H1 (cell line): ENCODE measurements around the gene CDKN3. TPM values are rescaled to one million over a fixed set of nuclear protein-coding genes. Genes with fewer than 3 reads are reported as not detected.

Experiments
- CBX8 ChIP-seq: fragments of 300-800, 300-1000 bp; sonication (generic); IDR thresholded peaks from 2 replicates; pipeline ENCODE4 v1.7.1; 2016; ENCODE audit warnings: low read depth, low read length, borderline replicate concordance
- EZH2 ChIP-seq: fragments of 200-600 bp; sonication (generic); IDR thresholded peaks from 2 replicates; pipeline ENCODE4 v1.7.1; 2012; ENCODE audit warnings: low read depth, mild to moderate bottlenecking, moderate library complexity, low read length, inconsistent platforms; ENCODE audit not compliant: severe bottlenecking
- HDAC2 ChIP-seq, 2 experiments: fragments of 300-600 bp in 1 of 2; sonication (generic) in 1 of 2; IDR thresholded peaks; 2 replicates each; pipeline ENCODE4 v1.6.1; 2011 to 2012; ENCODE audit warnings: low read depth in 2 of 2, low read length in 2 of 2, mild to moderate bottlenecking in 2 of 2, moderate library complexity in 2 of 2, borderline replicate concordance in 1 of 2, inconsistent platforms in 1 of 2
- MAFK ChIP-seq: IDR thresholded peaks from 2 replicates; pipeline ENCODE4 v1.6.1; 2012; ENCODE audit warnings: low read depth, mild to moderate bottlenecking, improper control_type of control experiment, low read length
- NANOG ChIP-seq: IDR thresholded peaks from 2 replicates; pipeline ENCODE4 v1.6.1; 2011; ENCODE audit warnings: low read length, low read depth, mild to moderate bottlenecking, inconsistent platforms; ENCODE audit not compliant: insufficient read depth, poor library complexity, severe bottlenecking
- POLR2AphosphoS5 ChIP-seq: IDR thresholded peaks from 2 replicates; pipeline ENCODE4 v1.6.1; 2011; ENCODE audit warnings: low read depth, low read length
- SIN3A ChIP-seq, 2 experiments: IDR thresholded peaks in 1 of 2; conservative IDR thresholded peaks in 1 of 2; 2 replicates each; pipeline ENCODE4 v1.6.1; 2011 to 2012; ENCODE audit warnings: low read length in 2 of 2, improper control_type of control experiment in 1 of 2, low read depth in 1 of 2, mild to moderate bottlenecking in 1 of 2
- TAF7 ChIP-seq: optimal IDR thresholded peaks from 2 replicates; pipeline ENCODE3; 2011; ENCODE audit warnings: low read depth, mild to moderate bottlenecking, inconsistent platforms, low read length, moderate library complexity, borderline replicate concordance
- TEAD4 ChIP-seq: IDR thresholded peaks from 2 replicates; pipeline ENCODE4 v1.6.1; 2012; ENCODE audit warnings: low read depth, low read length, inconsistent platforms, mixed read lengths
- polyA plus RNA-seq, 7 experiments: library from polyadenylated mRNA; depleted of rRNA in 3 of 7; stranded (reverse) in 5 of 7; unstranded in 2 of 7; fragments of >200 nt in 5 of 7; fragments of 200-250 nt in 2 of 7; gene quantifications; 1 replicate in 5 of 7; 2 replicates in 1 of 7; 4 replicates in 1 of 7; pipeline versions ENCODE4 v1.2.1 to v1.2.3, GENCODE V29; 2011 to 2013; ENCODE audit warnings: missing spikeins in 2 of 7, mixed read lengths in 2 of 7
- total RNA-seq: library from RNA; stranded (reverse); fragmentation: NEBNext Ultra II Directional; extraction: Animal tissue kit (Norgen Biotek cat#: 25700); gene quantifications from 2 replicates; pipeline ENCODE4 v1.2.1, GENCODE V29; 2021

The CDKN3 gene
- total and polyA plus RNA-seq, 2 of the 8 experiments (the other 6 are each of a cell fraction or from before 2014, with no cell fraction given), result 43.5 to 48.3 TPM

DNA sequence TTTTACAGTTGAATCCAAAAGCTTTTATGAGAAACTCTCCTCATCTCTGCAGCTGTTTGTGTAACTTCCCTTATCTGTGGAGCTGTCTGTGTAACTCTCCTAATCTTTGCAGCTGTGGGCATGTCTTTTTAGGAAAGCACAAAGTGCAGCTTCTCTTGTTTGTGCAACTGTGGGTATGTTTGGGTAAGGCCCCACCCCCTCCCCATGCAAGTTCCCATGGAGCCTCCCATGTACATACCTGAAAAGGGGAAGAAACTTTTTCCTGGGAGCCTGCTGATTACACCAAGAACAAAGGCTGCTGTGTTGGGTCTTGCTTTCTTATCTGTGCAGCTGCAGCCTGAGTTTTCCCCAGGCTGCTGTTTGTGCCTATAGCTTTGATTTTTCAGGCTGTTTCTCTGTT is 42.7 kb upstream of the CDKN3 start (continued):
- TF ChIP-seq EZH2 (no peak), HDAC2 (IDR thresholded peaks at IDR 0.05; ENCODE audit: borderline replicate concordance in 1 of 2, low read depth in 2 of 2, low read length in 2 of 2) (no peak), POLR2AphosphoS5 (no peak), TAF7 (no peak), CBX8 (no peak), TEAD4 (no peak), SIN3A (conservative IDR thresholded peaks at IDR 0.05 in 1 of 2, IDR thresholded peaks at IDR 0.05 in 1 of 2; ENCODE audit: low read depth in 1 of 2, low read length in 2 of 2) (no peak), MAFK (no peak), NANOG (no peak)
